Measurements from ENCODE around the gene VEGFB. TPM values are rescaled to one million over a fixed set of nuclear protein-coding genes. Genes with fewer than 3 reads are reported as not detected.
A peak's percentile ranks its signal among the peaks of the same experiment; 100 is the strongest.
"Not testable (repeated sequence)": the region's sequence is repeated elsewhere in the genome, so short reads cannot be mapped to it uniquely, and the experiment has no call there.

VEGFB gene
- polyA plus RNA-seq, 3 donors from 2014 or later, result 6.7 to 10.3 (median 9.4) TPM

GRCh38 chr11:64240435-64241240 lies 6.3 kb downstream of the VEGFB start, which contains the start of gene FKBP2:
TSS of gene FKBP2 (plus strand) at chr11:64241095. CDS start at chr11:64242388, 1,293 bp downstream.
- peaks cover 12 to 17% (median 13%) of the 10 kb centered on the region in 3 donors for H3K27me3 Mint-ChIP-seq (ENCODE audit: low read depth in 3 of 3)
- peak within 1 kb of the TSS; percentile 84 to 94 (median 85) for H3K4me3 Mint-ChIP-seq
- DNase-seq, result peak; percentile 99
- H3K27ac Mint-ChIP-seq, result peak within 1 kb of the TSS; percentile 99 to 100 (median 99)
- H3K4me1 Mint-ChIP-seq, result peaks cover 26 to 37% of the 10 kb centered on the region in 2 donors
- no peaks in the 10 kb centered on the region for H3K9me3 Mint-ChIP-seq
- peaks cover 0 to 3% (median 0%) of the 10 kb centered on the region in 3 donors for H3K36me3 Mint-ChIP-seq

GRCh38 chr11:64241241-64241490 lies 6.8 kb downstream of the VEGFB start:
- H3K4me3 Mint-ChIP-seq, result peak overlapping the region; percentile 84 to 94 (median 85)
- H3K27me3 Mint-ChIP-seq (ENCODE audit: low read depth in 3 of 3), result peaks cover 12 to 17% (median 15%) of the 10 kb centered on the region in 3 donors
- no peaks in the 10 kb centered on the region for H3K9me3 Mint-ChIP-seq
- peaks cover 0 to 3% (median 0%) of the 10 kb centered on the region in 3 donors for H3K36me3 Mint-ChIP-seq
- H3K4me1 Mint-ChIP-seq, result peaks cover 30 to 42% of the 10 kb centered on the region in 2 donors
- peak overlapping the region; percentile 99 to 100 (median 99) for H3K27ac Mint-ChIP-seq
- peak; percentile 100 for DNase-seq

GRCh38 chr11:64241491-64242374 lies 7.3 kb downstream of the VEGFB start:
- H3K27me3 Mint-ChIP-seq (ENCODE audit: low read depth in 3 of 3), result peaks cover 12 to 17% (median 15%) of the 10 kb centered on the region in 3 donors
- no peaks in the 10 kb centered on the region for H3K9me3 Mint-ChIP-seq
- DNase-seq, result no peak
- peaks cover 0 to 3% (median 0%) of the 10 kb centered on the region in 3 donors for H3K36me3 Mint-ChIP-seq
- peaks cover 30 to 43% of the 10 kb centered on the region in 2 donors for H3K4me1 Mint-ChIP-seq
- peak overlapping the region; percentile 84 to 94 (median 85) for H3K4me3 Mint-ChIP-seq
- peak overlapping the region; percentile 99 to 100 (median 99) for H3K27ac Mint-ChIP-seq

GRCh38 chr11:64243236-64243854 lies 9.0 kb downstream of the VEGFB start:
- peak overlapping the region in 5 of 6 donors; percentile 8 to 59 (median 50) for H3K27ac Mint-ChIP-seq
- peak overlapping the region; percentile 51 to 73 (median 60) for H3K4me3 Mint-ChIP-seq
- DNase-seq, result no peak
- H3K4me1 Mint-ChIP-seq, result peaks cover 36 to 52% of the 10 kb centered on the region in 2 donors
- H3K36me3 Mint-ChIP-seq, result peaks cover 0 to 3% (median 0%) of the 10 kb centered on the region in 3 donors
- peaks cover 12 to 19% (median 15%) of the 10 kb centered on the region in 3 donors for H3K27me3 Mint-ChIP-seq (ENCODE audit: low read depth in 3 of 3)
- H3K9me3 Mint-ChIP-seq, result no peaks in the 10 kb centered on the region

GRCh38 chr11:64244107-64244506 lies 9.7 kb downstream of the VEGFB start:
- H3K27ac Mint-ChIP-seq, result peak overlapping the region in 3 of 6 donors; percentile 7 to 49 (median 8)
- H3K9me3 Mint-ChIP-seq, result no peaks in the 10 kb centered on the region
- H3K36me3 Mint-ChIP-seq, result peaks cover 0 to 3% (median 0%) of the 10 kb centered on the region in 3 donors
- H3K27me3 Mint-ChIP-seq (ENCODE audit: low read depth in 3 of 3), result peaks cover 12 to 19% (median 15%) of the 10 kb centered on the region in 3 donors
- peaks cover 36 to 50% of the 10 kb centered on the region in 2 donors for H3K4me1 Mint-ChIP-seq
- no peak for DNase-seq
- H3K4me3 Mint-ChIP-seq, result peak overlapping the region in 4 of 5 donors; percentile 3 to 60 (median 34)

- H3K4me1 Mint-ChIP-seq, result peaks cover 35 to 49% of the 10 kb centered on the region in 2 donors
- H3K4me3 Mint-ChIP-seq, result peak overlapping the region in 2 of 5 donors; percentile 75 to 81
- H3K9me3 Mint-ChIP-seq, result no peaks in the 10 kb centered on the region
- H3K36me3 Mint-ChIP-seq, result peaks cover 0 to 3% (median 0%) of the 10 kb centered on the region in 3 donors
- H3K27ac Mint-ChIP-seq, result peak overlapping the region in 3 of 6 donors; percentile 7 to 80 (median 39)
- peaks cover 14 to 17% (median 15%) of the 10 kb centered on the region in 3 donors for H3K27me3 Mint-ChIP-seq (ENCODE audit: low read depth in 3 of 3)
- no peak for DNase-seq
Measured at GRCh38 chr11:64244966-64245365, 10.6 kb downstream of the VEGFB start.

GRCh38 chr11:64245401-64245796 lies 11.0 kb downstream of the VEGFB start:
- DNase-seq, result peak; percentile 47 to 53 (median 51)
- Mint-ChIP-seq H3K9me3 (no peaks in the 10 kb centered on the region), H3K36me3 (peaks cover 0 to 3% (median 0%) of the 10 kb centered on the region in 3 donors), H3K27ac (peak overlapping the region in 5 of 6 donors; percentile 34 to 86 (median 79)), H3K27me3 (ENCODE audit: low read depth in 3 of 3) (peaks cover 13 to 17% (median 14%) of the 10 kb centered on the region in 3 donors), H3K4me1 (peaks cover 30 to 44% of the 10 kb centered on the region in 2 donors), H3K4me3 (peak overlapping the region; percentile 75 to 81 (median 79))

- peaks cover 9 to 11% (median 10%) of the 10 kb centered on the region in 3 donors for H3K27me3 Mint-ChIP-seq (ENCODE audit: low read depth in 3 of 3)
- DNase-seq, result peak; percentile 55 to 61 (median 57)
- peak overlapping the region; percentile 53 to 86 (median 76) for H3K27ac Mint-ChIP-seq
- H3K4me1 Mint-ChIP-seq, result peaks cover 27 to 42% of the 10 kb centered on the region in 2 donors
- H3K9me3 Mint-ChIP-seq, result no peaks in the 10 kb centered on the region
- H3K4me3 Mint-ChIP-seq, result peak overlapping the region; percentile 75 to 81 (median 79)
- H3K36me3 Mint-ChIP-seq, result peaks cover 0 to 3% (median 0%) of the 10 kb centered on the region in 3 donors
Measured at GRCh38 chr11:64245797-64246620, 11.6 kb downstream of the VEGFB start.

- not testable (repeated sequence) for H3K27me3 Mint-ChIP-seq (ENCODE audit: low read depth in 3 of 3); H3K9me3 Mint-ChIP-seq; H3K36me3 Mint-ChIP-seq; DNase-seq
- Mint-ChIP-seq H3K4me3 (peak overlapping the region; percentile 82 to 85 (median 84)), H3K27ac (peak overlapping the region in 1 of 6 donors; percentile 62), H3K4me1 (peaks cover 27 to 43% of the 10 kb centered on the region in 2 donors)
Measured at GRCh38 chr11:64246621-64246870, 12.2 kb downstream of the VEGFB start.

- H3K36me3 Mint-ChIP-seq, result peaks cover 0 to 3% (median 0%) of the 10 kb centered on the region in 3 donors
- peaks cover 33 to 48% of the 10 kb centered on the region in 2 donors for H3K4me1 Mint-ChIP-seq
- H3K9me3 Mint-ChIP-seq, result no peaks in the 10 kb centered on the region
- peaks cover 6 to 11% (median 9%) of the 10 kb centered on the region in 3 donors for H3K27me3 Mint-ChIP-seq (ENCODE audit: low read depth in 3 of 3)
- peak within 1 kb of the TSS; percentile 82 to 85 (median 84) for H3K4me3 Mint-ChIP-seq
- peak within 1 kb of the TSS; percentile 62 to 86 (median 80) for H3K27ac Mint-ChIP-seq
- DNase-seq, result peak; percentile 70 to 75 (median 71)
Measured at GRCh38 chr11:64246871-64247728, 12.7 kb downstream of the VEGFB start, which contains the start of gene PPP1R14B. TSS of gene PPP1R14B (minus strand) at chr11:64246943. CDS start at chr11:64246673, 270 bp downstream.

- Mint-ChIP-seq H3K36me3 (peaks cover 0 to 3% (median 0%) of the 10 kb centered on the region in 3 donors), H3K27me3 (ENCODE audit: low read depth in 3 of 3) (peaks cover 7 to 13% (median 9%) of the 10 kb centered on the region in 3 donors), H3K27ac (peak overlapping the region in 3 of 6 donors; percentile 47 to 82 (median 65)), H3K4me1 (peaks cover 35 to 43% of the 10 kb centered on the region in 2 donors), H3K4me3 (peak overlapping the region; percentile 68 to 78 (median 76)), H3K9me3 (no peaks in the 10 kb centered on the region)
- no peak for DNase-seq
Measured at GRCh38 chr11:64247729-64248531, 13.5 kb downstream of the VEGFB start.
